Stomach smooth muscle (tissue), 2 donors: ENCODE measurements around the gene MAP3K2.

ENCODE experiments used
- H3K27ac ChIP-seq: one replicate; pipeline ENCODE4 v1.7.0; 2013; ENCODE audit warnings: mild to moderate bottlenecking, low read length, inconsistent platforms
- H3K27me3 ChIP-seq, 2 donors: one replicate each; pipeline ENCODE4 v1.7.0; 2013; ENCODE audit warnings: low read length in 2 of 2; ENCODE audit not compliant: insufficient read depth in 2 of 2, control insufficient read depth in 1 of 2
- H3K36me3 ChIP-seq, 2 donors: one replicate each; pipeline ENCODE4 v1.7.0; 2013; ENCODE audit warnings: low read length in 2 of 2; ENCODE audit not compliant: control insufficient read depth in 2 of 2, insufficient read depth in 2 of 2
- H3K4me1 ChIP-seq: one replicate; pipeline ENCODE4 v1.7.0; 2013; ENCODE audit warnings: low read length; ENCODE audit not compliant: control insufficient read depth, insufficient read depth
- H3K4me3 ChIP-seq, 2 donors: one replicate each; pipeline ENCODE4 v1.7.0; 2013; ENCODE audit warnings: low read length in 2 of 2
- H3K9ac ChIP-seq, 2 donors: one replicate each; pipeline ENCODE4 v1.7.0; 2013; ENCODE audit warnings: low read length in 2 of 2, mild to moderate bottlenecking in 1 of 2
- H3K9me3 ChIP-seq, 2 donors: one replicate each; pipeline ENCODE4 v1.7.0; 2013; ENCODE audit warnings: low read length in 2 of 2; ENCODE audit not compliant: control insufficient read depth in 2 of 2
- donor health status: healthy.
- donor health status: Pancreatic carcinoma.

The MAP3K2 gene

GRCh38 chr2:127288274-127288673 lies 99.5 kb downstream of the MAP3K2 start:
- Histone ChIP-seq H3K36me3 (peaks cover 66 to 67% of the 10 kb centered on the region in 2 donors), H3K27me3 (no peaks in the 10 kb centered on the region), H3K4me1 (peaks cover 8% of the 10 kb centered on the region), H3K9me3 (peaks cover 0 to 2% of the 10 kb centered on the region in 2 donors), H3K4me3 (no peak overlapping the region), H3K9ac (no peak overlapping the region), H3K27ac (no peak overlapping the region)

GRCh38 chr2:127283275-127283674 lies 104.5 kb downstream of the MAP3K2 start:
- Histone ChIP-seq H3K9ac (no peak overlapping the region), H3K27ac (no peak overlapping the region), H3K4me1 (no peaks in the 10 kb centered on the region), H3K36me3 (peaks cover 48 to 68% of the 10 kb centered on the region in 2 donors), H3K9me3 (peaks cover 0 to 2% of the 10 kb centered on the region in 2 donors), H3K4me3 (no peak overlapping the region), H3K27me3 (no peaks in the 10 kb centered on the region)

- Histone ChIP-seq H3K4me3 (no peak overlapping the region), H3K9me3 (peaks cover 0 to 2% of the 10 kb centered on the region in 2 donors), H3K36me3 (peaks cover 39 to 61% of the 10 kb centered on the region in 2 donors), H3K9ac (no peak overlapping the region), H3K4me1 (no peaks in the 10 kb centered on the region), H3K27ac (no peak overlapping the region), H3K27me3 (no peaks in the 10 kb centered on the region)
Measured at GRCh38 chr2:127280693-127281092, 107.1 kb downstream of the MAP3K2 start.

GRCh38 chr2:127279781-127280180 lies 108.0 kb downstream of the MAP3K2 start:
- H3K36me3 ChIP-seq, result peaks cover 45 to 66% of the 10 kb centered on the region in 2 donors
- peaks cover 0 to 2% of the 10 kb centered on the region in 2 donors for H3K9me3 ChIP-seq
- no peak overlapping the region for H3K9ac ChIP-seq
- no peak overlapping the region for H3K4me3 ChIP-seq
- H3K27me3 ChIP-seq, result no peaks in the 10 kb centered on the region
- H3K4me1 ChIP-seq, result no peaks in the 10 kb centered on the region
- no peak overlapping the region for H3K27ac ChIP-seq

- no peak overlapping the region for H3K27ac ChIP-seq
Measured at GRCh38 chr2:127278959-127279358, 108.8 kb downstream of the MAP3K2 start.

GRCh38 chr2:127277028-127277427 lies 110.7 kb downstream of the MAP3K2 start:
- no peak overlapping the region for H3K27ac ChIP-seq
- H3K4me3 ChIP-seq, result no peak overlapping the region
- H3K4me1 ChIP-seq, result no peaks in the 10 kb centered on the region
- H3K9me3 ChIP-seq, result no peaks in the 10 kb centered on the region
- H3K27me3 ChIP-seq, result no peaks in the 10 kb centered on the region
- no peak overlapping the region for H3K9ac ChIP-seq
- H3K36me3 ChIP-seq, result peaks cover 46 to 60% of the 10 kb centered on the region in 2 donors

More at GRCh38 chr2:127278959-127279358, 108.8 kb downstream of the MAP3K2 start:
- Histone ChIP-seq H3K4me3 (no peak overlapping the region), H3K36me3 (peaks cover 43 to 64% of the 10 kb centered on the region in 2 donors), H3K4me1 (no peaks in the 10 kb centered on the region), H3K27me3 (no peaks in the 10 kb centered on the region), H3K9me3 (peaks cover 0 to 2% of the 10 kb centered on the region in 2 donors), H3K9ac (no peak overlapping the region)

- peaks cover 51 to 61% of the 10 kb centered on the region in 2 donors for H3K36me3 ChIP-seq
- no peak overlapping the region for H3K27ac ChIP-seq
- H3K27me3 ChIP-seq, result no peaks in the 10 kb centered on the region
- no peak overlapping the region for H3K4me3 ChIP-seq
- no peaks in the 10 kb centered on the region for H3K4me1 ChIP-seq
- H3K9ac ChIP-seq, result no peak overlapping the region
- H3K9me3 ChIP-seq, result no peaks in the 10 kb centered on the region
Measured at GRCh38 chr2:127275789-127276188, 112.0 kb downstream of the MAP3K2 start.

GRCh38 chr2:127275356-127275755 lies 112.4 kb downstream of the MAP3K2 start:
- Histone ChIP-seq H3K4me3 (no peak overlapping the region), H3K27me3 (no peaks in the 10 kb centered on the region), H3K9ac (no peak overlapping the region), H3K4me1 (no peaks in the 10 kb centered on the region), H3K27ac (no peak overlapping the region), H3K36me3 (peaks cover 55 to 64% of the 10 kb centered on the region in 2 donors), H3K9me3 (no peaks in the 10 kb centered on the region)

- no peak overlapping the region for H3K9ac ChIP-seq
- H3K27ac ChIP-seq, result no peak overlapping the region
- no peaks in the 10 kb centered on the region for H3K4me1 ChIP-seq
- no peaks in the 10 kb centered on the region for H3K9me3 ChIP-seq
- no peaks in the 10 kb centered on the region for H3K27me3 ChIP-seq
- H3K4me3 ChIP-seq, result no peak overlapping the region
- H3K36me3 ChIP-seq, result peaks cover 52 to 53% of the 10 kb centered on the region in 2 donors
Measured at GRCh38 chr2:127270663-127271062, 117.1 kb downstream of the MAP3K2 start.

GRCh38 chr2:127261804-127262406 lies 125.9 kb downstream of the MAP3K2 start:
- Histone ChIP-seq H3K4me3 (no peak overlapping the region), H3K9ac (no peak overlapping the region), H3K36me3 (peaks cover 37 to 45% of the 10 kb centered on the region in 2 donors), H3K27ac (no peak overlapping the region), H3K27me3 (no peaks in the 10 kb centered on the region), H3K4me1 (no peaks in the 10 kb centered on the region), H3K9me3 (no peaks in the 10 kb centered on the region)

- H3K4me3 ChIP-seq, result no peak overlapping the region
- H3K9me3 ChIP-seq, result no peaks in the 10 kb centered on the region
- H3K9ac ChIP-seq, result no peak overlapping the region
- no peak overlapping the region for H3K27ac ChIP-seq
- H3K36me3 ChIP-seq, result peaks cover 41 to 50% of the 10 kb centered on the region in 2 donors
- no peaks in the 10 kb centered on the region for H3K4me1 ChIP-seq
- H3K27me3 ChIP-seq, result no peaks in the 10 kb centered on the region
Measured at GRCh38 chr2:127259355-127259754, 128.4 kb downstream of the MAP3K2 start.
